ENCODE results near the gene SLC49A3.
"Not testable (repeated sequence)": the region's sequence is repeated elsewhere in the genome, so short reads cannot be mapped to it uniquely, and the experiment has no call there.

SLC49A3 gene

DNA sequence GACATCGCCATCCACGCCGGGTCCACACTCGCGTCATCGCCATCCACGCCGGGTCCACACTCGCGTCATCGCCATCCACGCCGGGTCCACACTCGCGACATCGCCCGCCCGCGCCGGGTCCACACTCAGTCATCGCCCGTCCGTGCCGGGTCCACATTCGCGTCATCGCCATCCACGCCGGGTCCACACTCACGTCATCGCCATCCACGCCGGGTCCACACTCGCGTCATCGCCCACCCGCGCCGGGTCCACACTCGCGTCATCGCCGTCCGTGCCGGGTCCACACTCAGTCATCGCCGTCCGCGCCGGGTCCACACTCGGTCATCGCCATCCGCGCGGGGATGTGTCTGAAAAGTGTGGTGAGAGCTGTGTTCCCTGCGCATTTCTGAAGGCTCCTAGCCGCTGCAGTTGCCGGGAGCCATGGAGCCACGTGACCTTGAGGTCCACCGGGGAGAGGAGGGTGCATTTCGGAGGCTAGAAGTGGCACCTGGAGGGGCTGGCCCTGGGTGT is 34.0 kb upstream of the SLC49A3 start:
- DNase-seq (ENCODE audit: extremely low spot score, insufficient read length, low read depth) (no peak), FAIRE-seq (no peak)

DNA sequence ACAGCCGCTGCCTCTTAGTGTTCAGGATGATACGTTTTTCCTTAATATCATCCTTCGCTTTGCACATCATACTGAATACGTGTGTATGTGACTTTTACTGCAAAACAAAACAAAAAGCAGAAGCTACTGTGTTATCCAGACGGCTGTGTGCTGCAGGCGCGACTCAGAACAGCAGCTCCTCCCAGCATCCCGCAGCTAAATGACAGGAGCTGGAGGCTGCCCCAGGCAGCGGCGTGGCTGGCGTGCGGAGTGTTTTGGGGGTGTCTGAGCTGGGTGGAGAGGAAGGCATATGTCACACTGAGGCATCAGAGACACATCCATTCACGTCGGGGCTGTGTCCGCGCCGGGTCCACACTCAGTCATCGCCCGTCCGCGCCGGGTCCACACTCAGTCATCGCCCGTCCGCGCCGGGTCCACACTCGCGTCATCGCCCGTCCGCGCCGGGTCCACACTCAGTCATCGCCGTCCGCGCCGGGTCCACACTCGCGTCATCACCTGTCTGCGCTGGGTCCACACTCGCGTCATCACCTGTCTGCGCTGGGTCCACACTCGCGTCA is 33.3 kb upstream of the SLC49A3 start:
- FAIRE-seq: no peak
- no peak for DNase-seq (ENCODE audit: extremely low spot score, insufficient read length, low read depth)

DNA sequence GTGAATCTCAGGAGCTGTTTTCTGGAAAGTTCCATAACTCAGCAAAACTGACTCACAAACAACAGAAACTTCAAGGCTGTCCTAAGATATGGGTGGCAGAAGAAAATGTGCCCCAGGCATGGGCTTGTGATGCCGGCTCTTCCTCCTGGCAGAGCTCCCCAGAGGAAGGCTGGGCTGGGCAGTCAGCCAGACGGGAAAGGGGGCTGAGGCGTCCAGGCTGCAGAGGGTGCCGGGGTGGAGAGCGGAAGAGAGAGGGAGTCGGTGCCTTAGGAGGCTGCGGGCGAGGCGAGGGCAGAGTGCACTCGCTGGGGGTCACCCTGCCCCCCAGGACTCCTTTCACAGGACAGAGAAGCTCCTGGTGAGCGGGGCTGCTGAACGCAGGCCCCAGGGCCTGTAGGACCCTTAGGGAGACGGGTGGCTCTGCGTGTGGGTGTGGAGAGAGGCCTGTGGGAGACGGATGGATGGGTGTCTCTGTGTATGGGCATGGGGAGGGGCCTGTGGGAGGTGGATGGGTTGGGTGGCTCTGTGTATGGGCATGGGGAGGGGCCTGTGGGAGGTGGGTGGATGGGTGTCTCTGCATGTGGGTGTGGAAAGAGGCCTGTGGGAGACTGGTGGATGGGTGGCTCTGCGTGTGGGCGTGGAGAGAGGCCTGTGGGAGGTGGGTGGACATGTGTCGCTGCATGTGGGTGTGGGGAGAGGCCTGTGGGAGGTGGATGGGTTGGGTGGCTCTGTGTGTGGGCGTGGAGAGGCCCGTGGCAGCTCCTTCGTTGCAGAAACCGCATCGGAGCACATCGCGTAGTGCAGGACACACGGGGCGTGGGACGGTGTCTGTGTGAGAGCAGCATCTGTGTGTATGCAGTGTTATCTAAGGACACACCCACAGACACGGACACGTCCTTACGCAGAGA is 32.6 kb upstream of the SLC49A3 start:
- no peak for DNase-seq (ENCODE audit: extremely low spot score, insufficient read length, low read depth)
- FAIRE-seq: no peak

DNA sequence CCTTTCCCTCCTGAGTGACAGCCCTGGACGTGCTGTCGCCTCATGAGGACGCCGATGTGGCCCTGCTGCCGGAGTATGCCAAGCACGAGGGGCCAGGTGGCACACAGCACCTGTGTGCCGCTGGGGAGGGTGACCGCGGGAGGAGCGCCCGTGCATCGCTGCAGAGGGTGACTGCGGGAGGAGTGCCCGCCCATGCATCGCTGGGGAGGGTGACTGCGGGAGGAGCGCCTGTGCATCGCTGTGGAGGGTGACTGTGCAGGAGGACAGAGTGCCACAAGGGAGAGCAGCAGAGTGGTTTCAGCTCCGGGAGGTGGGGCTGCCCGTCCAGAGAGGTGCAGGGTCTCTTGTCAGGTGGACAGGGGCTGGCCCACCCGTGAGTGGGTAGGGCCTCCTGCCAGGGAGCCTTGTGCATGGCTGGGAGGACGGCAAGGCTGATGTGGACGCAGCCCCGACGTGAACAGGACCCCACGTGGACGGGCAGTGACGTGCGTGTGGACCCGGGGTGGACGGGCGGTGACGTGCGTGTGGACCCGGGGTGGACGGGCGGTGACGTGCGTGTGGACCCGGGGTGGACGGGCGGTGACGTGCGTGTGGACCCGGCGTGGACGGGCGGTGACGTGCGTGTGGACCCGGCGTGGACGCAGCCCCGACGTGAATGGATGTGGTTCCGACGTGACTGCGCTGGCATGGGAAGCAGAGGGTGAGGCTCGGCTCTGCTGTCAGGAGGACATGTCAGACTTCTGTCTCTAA is 31.3 kb upstream of the SLC49A3 start:
- FAIRE-seq (no peak), DNase-seq (ENCODE audit: extremely low spot score, insufficient read length, low read depth) (no peak)

DNA sequence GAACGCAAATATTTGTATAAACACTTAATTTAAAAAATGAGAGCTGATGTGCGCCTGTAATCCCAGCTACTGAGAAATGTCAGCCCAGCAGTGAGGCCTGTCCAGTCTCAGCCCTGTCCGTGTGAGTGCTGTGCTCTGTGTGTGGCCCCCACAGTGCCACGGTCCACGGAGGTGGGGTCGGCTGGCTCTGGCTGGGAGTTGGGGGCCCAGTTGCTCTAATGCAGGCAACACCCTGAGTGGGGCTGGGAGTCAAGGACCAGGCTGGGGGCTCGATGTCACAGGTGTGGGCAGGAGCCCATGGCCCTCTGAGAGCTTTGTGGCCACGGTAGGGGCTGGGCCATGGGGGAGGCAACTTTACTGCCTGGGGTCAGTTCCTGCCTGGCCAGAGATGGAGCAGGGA is 29.5 kb upstream of the SLC49A3 start:
- FAIRE-seq: no peak
- DNase-seq (ENCODE audit: extremely low spot score, insufficient read length, low read depth): no peak

DNA sequence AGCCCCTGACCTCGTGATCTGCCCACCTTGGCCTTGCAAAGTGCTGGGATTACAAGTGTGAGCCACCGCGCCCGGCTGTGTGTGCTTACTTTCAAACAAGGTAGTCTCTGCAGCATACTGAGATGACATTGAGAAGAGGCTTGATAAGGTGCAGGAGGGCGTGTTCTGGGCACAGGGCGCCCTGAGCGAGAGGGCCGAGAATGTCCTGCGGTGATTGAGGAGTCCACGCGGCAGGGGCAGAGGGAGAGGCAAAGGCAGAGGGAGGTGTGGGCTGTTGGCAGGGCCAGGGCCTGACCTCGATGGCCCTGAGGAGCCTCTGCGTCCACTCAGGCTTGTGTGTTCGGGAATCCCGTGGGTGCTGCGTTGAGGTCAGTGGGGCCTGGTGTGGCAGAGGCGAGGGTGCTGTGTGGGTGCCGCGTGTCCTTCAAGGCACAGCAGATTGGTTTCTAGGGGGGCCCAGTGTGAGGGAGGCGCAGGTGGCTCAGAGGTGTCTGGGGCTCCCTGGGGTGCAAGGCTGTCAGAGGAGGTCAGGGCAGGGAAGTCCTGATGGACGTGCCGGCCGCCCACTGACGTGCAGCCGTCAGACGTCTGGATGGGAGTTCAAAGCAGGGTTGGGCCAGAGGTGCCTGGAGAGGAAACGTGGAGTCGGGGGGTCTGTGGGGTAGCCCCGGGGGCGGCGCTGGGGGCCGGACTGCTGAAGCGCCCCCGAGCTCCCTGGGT is 28.8 kb upstream of the SLC49A3 start:
- FAIRE-seq (no peak), DNase-seq (ENCODE audit: extremely low spot score, insufficient read length, low read depth) (no peak)

DNA sequence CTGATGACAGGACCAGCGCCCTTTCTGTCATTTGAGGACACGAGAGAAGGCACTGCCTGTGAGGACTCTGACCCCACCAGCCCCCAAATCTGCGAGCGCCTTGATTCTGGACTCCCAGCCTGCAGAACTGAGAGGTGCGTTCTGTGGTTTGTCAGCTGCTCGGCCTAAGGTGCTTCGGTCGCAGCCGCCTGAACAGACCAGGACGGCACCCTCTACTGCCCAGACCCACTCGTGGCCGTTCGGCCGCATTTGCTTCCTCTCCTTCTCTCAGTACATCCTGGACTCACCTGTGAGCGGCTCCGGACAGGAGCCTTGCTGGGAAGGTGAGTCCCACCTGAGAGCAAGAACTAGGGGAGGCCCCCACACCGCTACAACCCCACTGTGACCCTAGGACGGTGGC is 25.1 kb upstream of the SLC49A3 start:
- FAIRE-seq (no peak), DNase-seq (ENCODE audit: extremely low spot score, insufficient read length, low read depth) (no peak)

DNA sequence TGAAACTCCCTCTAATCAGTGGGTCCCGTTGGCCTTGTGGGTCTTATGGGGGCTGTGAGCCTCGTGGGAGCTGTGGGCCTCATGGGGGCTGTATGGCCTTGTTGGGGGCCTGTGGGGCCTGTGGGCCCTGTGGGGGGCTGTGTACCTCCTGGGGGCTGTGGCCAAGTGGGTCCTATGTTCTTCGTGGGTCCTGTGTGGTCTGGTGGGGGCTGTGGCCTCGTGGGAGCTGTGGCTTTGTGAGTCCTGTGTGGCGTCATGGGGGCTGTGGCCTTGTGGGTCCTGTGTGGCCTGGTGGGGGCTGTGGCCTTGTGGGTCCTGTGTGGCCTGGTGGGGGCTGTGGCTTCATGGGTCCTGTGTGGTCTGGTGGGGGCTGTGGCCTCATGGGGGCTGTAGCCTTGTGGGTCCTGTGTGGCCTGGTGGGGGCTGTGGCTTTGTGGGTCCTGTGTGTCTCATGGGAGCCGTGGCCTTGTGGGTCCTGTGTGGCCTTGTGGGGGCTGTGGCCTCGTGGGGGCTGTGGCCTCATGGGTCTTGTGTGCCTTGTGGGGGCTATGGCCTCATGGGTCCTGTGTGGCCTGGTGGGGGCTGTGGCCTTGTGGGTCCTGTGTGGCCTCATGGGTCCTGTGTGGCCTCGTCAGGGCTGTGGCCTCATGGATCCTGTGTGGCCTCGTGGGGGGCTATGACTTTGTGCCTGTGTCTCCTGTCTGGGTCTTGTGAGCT is 24.1 kb upstream of the SLC49A3 start:
- no peak for DNase-seq (ENCODE audit: extremely low spot score, insufficient read length, low read depth)
- FAIRE-seq: no peak

DNA sequence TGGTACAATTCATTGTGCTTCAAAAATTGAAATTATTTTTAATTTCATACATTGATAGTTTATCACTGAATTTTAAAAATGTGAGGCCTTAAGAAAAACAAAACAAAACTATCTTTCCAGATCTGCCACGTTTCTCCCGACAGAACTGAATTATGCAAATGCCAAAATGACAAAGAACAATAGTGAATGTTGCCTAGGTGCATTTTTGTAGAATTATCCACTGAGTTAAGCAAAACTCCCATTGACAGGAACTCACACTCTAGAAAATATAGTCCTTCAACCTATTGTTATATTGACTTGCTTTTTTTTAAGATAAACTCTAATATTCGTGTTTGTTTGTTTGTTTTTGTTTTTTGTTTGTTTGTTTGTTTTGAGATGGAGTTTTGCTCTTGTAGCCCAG is 23.1 kb upstream of the SLC49A3 start:
- DNase-seq (ENCODE audit: extremely low spot score, insufficient read length, low read depth) (no peak), FAIRE-seq (no peak)

DNA sequence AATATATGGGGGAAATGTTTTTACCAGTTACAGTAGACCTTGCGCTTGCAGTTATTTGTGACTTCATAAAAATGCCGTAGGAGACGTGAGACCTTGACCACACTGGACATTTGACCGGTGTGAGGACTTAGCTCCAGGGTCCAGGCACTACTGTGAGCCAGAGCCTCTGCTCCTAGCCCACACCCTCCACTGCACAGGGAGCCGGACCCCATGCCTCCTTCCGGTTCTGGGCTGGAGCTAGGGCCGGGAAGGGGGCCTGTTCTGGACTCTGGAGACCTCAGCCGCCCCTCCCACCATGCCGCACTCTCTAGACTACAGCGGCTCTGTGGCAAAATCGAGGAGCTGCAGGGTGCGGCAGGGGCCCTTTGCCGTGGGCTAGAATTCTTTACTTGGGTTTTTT is 22.0 kb upstream of the SLC49A3 start:
- DNase-seq (ENCODE audit: extremely low spot score, insufficient read length, low read depth): no peak
- no peak for FAIRE-seq

DNA sequence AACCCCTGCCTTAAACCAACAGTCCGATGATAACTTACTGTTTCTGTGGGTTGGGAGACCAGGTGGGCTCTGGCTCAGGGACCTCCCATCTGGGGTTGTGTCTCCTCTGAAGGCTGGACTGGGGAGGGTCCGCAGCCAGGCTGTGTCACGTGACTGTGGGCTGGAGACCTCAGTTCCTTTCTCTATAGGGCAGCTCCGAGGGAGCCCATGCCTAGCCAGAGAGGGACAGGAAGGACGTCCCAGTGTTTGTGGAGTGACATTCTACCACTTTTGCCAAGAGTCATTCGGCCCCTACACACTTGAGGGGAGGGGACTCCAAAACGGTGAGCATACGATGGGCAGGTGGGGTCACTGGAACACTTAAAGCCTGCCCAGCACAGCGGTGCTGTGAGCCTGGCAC is 21.2 kb upstream of the SLC49A3 start:
- FAIRE-seq: no peak
- DNase-seq (ENCODE audit: extremely low spot score, insufficient read length, low read depth): no peak

DNA sequence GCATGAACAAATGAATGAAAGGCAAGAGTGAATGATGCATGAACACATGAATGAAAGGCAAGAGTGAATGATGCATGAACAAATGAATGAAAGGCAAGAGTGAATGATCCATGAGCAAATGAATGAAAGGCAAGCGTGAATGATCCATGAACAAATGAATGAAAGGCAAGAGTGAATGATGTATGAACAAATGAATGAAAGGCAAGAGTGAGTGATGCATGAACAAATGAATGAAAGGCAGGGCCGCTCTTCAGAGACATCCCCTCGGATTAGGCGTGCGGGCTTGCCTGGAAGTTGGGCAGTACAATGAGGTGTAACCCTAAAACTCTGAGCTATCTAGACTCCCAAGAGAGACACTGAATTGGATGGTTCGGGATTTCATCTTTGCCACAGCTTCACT is 20.4 kb upstream of the SLC49A3 start:
- DNase-seq (ENCODE audit: extremely low spot score, insufficient read length, low read depth): no peak
- FAIRE-seq: no peak

DNA sequence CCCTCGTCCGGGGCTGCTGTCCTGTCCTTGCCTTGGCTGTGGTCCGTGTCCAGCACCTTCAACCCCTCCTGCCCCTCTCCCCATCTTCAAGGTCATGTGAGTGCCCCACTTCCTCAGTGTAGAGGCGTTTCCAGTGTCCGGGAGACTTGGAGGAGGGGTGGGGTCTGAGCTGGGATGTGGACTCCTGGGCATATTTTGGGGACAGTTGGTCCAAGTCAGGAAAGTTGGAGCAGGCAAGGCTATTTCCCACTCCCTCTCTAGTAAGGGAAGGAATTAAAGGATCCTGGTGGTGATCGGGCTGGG is 19.6 kb upstream of the SLC49A3 start:
- DNase-seq (ENCODE audit: extremely low spot score, insufficient read length, low read depth) (no peak), FAIRE-seq (no peak)

DNA sequence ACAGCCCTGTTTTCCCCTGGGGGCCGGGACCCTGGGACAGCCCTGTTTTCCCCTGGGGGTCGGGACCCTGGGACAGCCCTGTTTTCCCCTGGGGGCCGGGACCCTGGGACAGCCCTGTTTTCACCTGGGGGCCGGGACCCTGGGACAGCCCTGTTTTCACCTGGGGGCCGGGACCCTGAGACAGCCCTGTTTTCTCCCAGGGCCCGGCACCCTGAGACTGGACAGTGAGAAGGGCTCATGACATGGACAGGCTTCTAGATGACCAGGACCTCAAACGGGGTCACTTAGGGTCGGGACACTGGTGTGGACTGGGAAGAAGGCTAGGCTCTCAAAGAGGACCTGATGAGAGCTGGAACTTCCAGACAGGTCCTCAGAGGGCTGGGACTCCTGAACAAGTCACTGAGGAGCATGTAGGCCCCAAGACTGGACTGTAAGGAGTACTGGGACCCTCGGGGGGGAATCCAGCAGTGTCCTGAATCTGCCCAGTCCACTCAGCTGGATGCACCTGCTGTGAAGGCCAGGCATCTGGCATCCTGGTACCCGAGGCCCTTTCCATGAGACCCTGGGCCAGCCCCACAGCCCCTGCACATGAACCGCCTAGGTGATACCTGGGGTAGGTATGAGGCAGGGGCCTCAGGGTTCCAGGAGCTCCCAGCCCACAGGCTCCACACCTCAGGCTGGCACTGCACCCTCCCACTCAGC is 19.1 kb upstream of the SLC49A3 start:
- DNase-seq (ENCODE audit: extremely low spot score, insufficient read length, low read depth): no peak
- FAIRE-seq: no peak

DNA sequence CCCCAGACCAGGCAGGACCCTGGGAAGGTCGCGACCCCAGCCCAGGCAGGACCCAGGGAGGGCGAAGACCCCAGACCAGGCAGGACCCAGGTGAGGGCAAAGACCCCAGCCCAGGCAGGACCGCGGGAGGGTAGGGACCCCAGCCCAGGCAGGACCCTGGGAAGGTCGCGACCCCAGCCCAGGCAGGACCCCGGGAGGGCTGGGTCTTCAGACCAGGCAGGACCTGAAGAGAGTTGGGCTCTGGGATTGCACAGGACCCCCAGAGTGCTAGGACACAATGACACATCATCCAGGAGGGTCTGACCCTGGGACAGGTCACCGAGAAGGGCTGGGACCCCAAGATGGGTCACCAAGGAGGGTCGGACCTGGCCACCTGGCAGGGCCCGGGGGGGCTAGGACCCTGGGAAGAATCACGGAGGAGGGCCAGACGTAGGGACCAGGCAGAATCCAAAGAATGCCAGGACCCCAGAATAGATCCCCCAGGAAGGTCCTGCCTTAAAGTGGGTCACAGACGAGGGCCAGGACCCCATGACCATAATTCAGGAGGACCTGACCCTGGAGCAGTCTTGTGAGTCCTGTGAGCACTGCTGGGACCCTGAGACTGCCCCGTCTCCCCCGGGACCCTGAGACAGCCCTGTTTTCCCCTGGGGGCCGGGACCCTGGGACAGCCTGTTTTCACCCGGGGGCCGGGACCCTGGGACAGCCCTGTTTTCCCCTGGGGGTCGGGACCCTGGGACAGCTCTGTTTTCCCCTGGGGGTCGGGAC is 18.1 kb upstream of the SLC49A3 start:
- DNase-seq (ENCODE audit: extremely low spot score, insufficient read length, low read depth) (no peak), FAIRE-seq (no peak)

DNA sequence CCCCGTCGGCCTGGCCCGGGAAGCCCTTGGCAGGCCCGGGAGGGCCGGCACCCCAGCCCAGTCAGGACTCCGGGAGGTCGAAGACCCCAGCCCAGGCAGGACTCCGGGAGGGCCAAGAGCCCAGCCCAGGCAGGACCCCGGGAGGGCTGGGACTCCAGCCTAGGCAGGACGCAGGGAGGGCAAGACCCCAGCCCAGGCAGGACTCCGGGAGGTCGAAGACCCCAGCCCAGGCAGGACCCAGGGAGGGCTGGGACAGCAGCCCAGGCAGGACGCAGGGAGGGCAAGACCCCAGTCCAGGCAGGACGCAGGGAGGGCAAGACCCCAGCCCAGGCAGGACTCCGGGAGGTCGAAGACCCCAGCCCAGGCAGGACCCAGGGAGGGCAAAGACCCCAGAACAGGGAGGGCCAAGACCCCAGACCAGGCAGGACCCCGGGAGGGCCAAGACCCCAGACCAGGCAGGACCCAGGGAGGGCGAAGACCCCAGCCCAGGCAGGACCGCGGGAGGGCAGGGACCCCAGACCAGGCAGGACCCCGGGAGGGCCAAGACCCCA is 17.2 kb upstream of the SLC49A3 start:
- FAIRE-seq: not testable (repeated sequence)

DNA sequence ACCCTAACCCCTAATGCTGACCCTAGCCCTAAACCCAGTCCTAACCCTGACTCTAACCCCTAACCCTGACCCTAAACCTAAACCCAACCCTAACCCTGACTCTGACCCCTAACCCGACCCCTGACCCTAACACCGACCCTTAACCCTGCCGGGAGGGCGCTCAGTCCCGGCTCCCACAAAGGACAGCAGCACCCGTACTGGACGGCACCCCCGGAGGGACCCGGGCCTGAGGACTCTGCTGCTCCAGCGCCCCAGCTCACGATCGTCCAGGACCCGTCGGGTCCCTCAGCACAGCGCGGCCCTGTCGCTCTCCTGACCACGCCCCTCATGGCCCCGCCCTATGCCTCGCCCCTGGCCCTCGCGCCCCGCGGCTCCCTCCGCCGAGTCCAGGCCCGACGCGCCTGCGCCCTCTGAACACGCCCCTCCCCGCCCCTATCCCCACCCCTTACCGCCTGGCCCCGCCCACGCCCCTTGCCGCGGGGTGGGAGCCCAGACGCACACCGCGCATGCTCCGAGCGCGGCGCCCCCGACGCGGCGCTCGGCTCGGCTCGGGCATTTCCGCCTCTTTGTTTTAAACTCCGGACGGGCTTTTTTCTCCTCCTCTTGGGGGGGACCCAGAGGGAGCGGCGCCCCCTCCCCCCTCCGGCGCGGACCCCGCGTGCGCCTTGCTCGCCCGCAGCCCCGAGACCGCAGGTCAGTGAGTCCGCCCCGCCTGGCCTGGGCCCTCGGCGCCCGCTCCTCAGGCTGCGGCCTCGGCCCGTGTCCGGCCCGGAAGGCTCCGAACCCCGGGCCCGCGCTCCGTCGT is 16.5 kb upstream of the SLC49A3 start, which contains the start of gene PCGF3:
PCGF3 (plus strand) TSS at position 555 of the 805 bp plus-strand sequence. CDS start 27,849 bp downstream, outside the sequence.
- DNase-seq (ENCODE audit: extremely low spot score, insufficient read length, low read depth) (peak; percentile 100), FAIRE-seq (peak; percentile 90)

More for the DNA sequence above, 17.2 kb upstream of the SLC49A3 start:
- DNase-seq (ENCODE audit: extremely low spot score, insufficient read length, low read depth): not testable (repeated sequence)
